IgD-negative memory B cell (primary cell): ENCODE results near the gene RBP5. TPM values are rescaled to one million over a fixed set of nuclear protein-coding genes. Genes with fewer than 3 reads are reported as not detected.

Experiments
- H3K27ac Mint-ChIP-seq, 3 donors: one replicate each; pipeline ENCODE4 v1.8.0; 2020 to 2022; ENCODE audit warnings: mild to moderate bottlenecking in 3 of 3, mixed read lengths in 3 of 3, moderate library complexity in 1 of 3
- H3K27me3 Mint-ChIP-seq: one replicate; pipeline ENCODE4 v1.8.0; 2021; ENCODE audit warnings: mixed read lengths
- H3K36me3 Mint-ChIP-seq: one replicate; pipeline ENCODE4 v1.8.0; 2020; ENCODE audit warnings: mild to moderate bottlenecking, mixed read lengths
- H3K4me1 Mint-ChIP-seq, 3 donors: one replicate each; pipeline ENCODE4 v1.8.0; 2020 to 2022; ENCODE audit warnings: mixed read lengths in 3 of 3, mild to moderate bottlenecking in 1 of 3
- H3K4me3 Mint-ChIP-seq, 4 donors: one replicate each; pipeline ENCODE4 v1.8.0; 2020 to 2022; ENCODE audit warnings: mild to moderate bottlenecking in 4 of 4, mixed read lengths in 4 of 4, moderate library complexity in 3 of 4
- H3K9me3 Mint-ChIP-seq, 3 donors: one replicate each; pipeline ENCODE4 v1.8.0; 2020 to 2021; ENCODE audit warnings: mixed read lengths in 3 of 3, mild to moderate bottlenecking in 1 of 3
- polyA plus RNA-seq: library from polyadenylated mRNA; unstranded; fragments of 300-500 nt; fragmentation: Illumina TruSeq; gene quantifications from one replicate; pipeline ENCODE4 v1.2.3, GENCODE V29; 2021

Gene RBP5
- polyA plus RNA-seq, 1 donor from 2014 or later, result not detected

- no peak overlapping the region for H3K27ac Mint-ChIP-seq
- H3K36me3 Mint-ChIP-seq, result peaks cover 2% of the 10 kb centered on the region
Observed at GRCh38 chr12:7121324-7121723, 7.4 kb downstream of the RBP5 start.

GRCh38 chr12:7120166-7120565 is 8.5 kb downstream of the RBP5 start:
- Mint-ChIP-seq H3K36me3 (peaks cover 2% of the 10 kb centered on the region), H3K27ac (no peak overlapping the region), H3K4me1 (peaks cover 0 to 1% (median under 1%) of the 10 kb centered on the region in 3 donors), H3K27me3 (no peaks in the 10 kb centered on the region), H3K9me3 (no peaks in the 10 kb centered on the region), H3K4me3 (no peak overlapping the region)

More at GRCh38 chr12:7121324-7121723, 7.4 kb downstream of the RBP5 start:
- Mint-ChIP-seq H3K4me1 (peaks cover 0 to 6% (median 4%) of the 10 kb centered on the region in 3 donors), H3K9me3 (no peaks in the 10 kb centered on the region), H3K27me3 (no peaks in the 10 kb centered on the region), H3K4me3 (no peak overlapping the region)

DNA sequence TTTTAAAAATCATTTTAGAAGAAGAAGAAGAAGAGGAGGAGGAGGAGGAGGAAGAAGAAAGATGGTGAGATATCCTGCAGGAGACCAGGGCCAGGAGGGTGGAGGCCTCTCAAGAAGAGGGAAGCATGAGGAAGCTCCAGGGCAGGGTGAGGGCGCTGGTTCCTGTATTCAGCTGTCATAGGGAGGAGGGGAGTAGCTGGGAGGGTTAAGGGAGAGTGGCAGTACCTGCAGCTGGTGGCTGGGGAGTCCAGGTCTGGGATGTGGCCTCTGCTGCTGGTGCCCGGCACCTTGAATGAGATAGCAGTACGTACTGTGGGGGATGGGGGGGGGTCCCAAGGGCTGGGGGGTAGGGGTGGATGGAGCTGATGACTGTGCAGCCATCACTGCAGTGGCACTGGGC is 9.8 kb downstream of the RBP5 start:
- Mint-ChIP-seq H3K4me3 (no peak overlapping the region), H3K27me3 (no peaks in the 10 kb centered on the region), H3K4me1 (peaks cover 0 to 1% (median 0%) of the 10 kb centered on the region in 3 donors), H3K36me3 (no peaks in the 10 kb centered on the region), H3K27ac (no peak overlapping the region), H3K9me3 (no peaks in the 10 kb centered on the region)

- H3K4me3 Mint-ChIP-seq, result no peak overlapping the region
- no peak overlapping the region for H3K27ac Mint-ChIP-seq
- H3K36me3 Mint-ChIP-seq, result no peaks in the 10 kb centered on the region
- no peaks in the 10 kb centered on the region for H3K27me3 Mint-ChIP-seq
- peaks cover 4 to 6% (median 5%) of the 10 kb centered on the region in 3 donors for H3K4me1 Mint-ChIP-seq
- no peaks in the 10 kb centered on the region for H3K9me3 Mint-ChIP-seq
Observed at GRCh38 chr12:7117670-7118069, 11.0 kb downstream of the RBP5 start.

DNA sequence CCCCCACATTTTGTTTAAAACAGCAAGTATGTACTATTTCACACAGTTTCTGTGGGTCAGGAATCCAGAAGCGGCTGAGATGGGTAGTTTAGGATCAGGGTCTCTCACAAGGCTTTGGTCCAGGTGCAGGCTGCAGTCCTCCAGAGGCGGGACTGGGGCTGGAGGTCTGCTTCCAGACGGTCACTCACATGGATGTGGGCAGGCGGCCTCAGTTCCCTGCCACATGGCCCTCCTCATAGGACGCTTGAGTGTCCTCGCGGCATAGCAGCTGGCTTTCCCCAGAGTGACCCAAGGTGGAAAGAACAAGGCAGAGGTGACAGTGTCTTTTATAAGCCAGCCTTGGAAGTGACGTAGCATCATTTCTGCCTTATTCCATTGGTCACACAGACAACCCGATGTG is 11.8 kb downstream of the RBP5 start:
- no peaks in the 10 kb centered on the region for H3K36me3 Mint-ChIP-seq
- no peaks in the 10 kb centered on the region for H3K27me3 Mint-ChIP-seq
- no peak overlapping the region for H3K4me3 Mint-ChIP-seq
- H3K9me3 Mint-ChIP-seq, result no peaks in the 10 kb centered on the region
- peaks cover 4 to 6% (median 5%) of the 10 kb centered on the region in 3 donors for H3K4me1 Mint-ChIP-seq
- no peak overlapping the region for H3K27ac Mint-ChIP-seq

DNA sequence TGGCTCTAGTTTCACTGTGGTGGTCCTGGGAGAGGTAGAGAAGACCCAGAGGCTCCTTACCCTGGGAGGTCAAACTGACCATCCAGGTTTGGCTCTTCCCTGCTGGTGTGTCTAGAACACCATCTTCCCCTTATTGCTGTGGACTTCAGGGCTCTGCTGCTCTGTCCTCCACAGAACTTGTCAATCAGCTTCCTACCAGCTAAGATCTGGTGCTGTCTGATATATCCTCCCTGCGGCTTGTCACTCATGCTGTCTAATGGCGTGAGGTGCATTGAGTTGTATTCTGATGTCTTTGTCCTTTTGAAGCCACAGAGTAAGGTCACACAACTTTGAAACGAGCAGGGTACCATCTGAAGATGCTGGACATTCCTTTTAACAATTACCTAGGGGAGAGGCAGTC is 12.5 kb downstream of the RBP5 start:
- Mint-ChIP-seq H3K4me1 (peaks cover 4 to 6% (median 4%) of the 10 kb centered on the region in 3 donors), H3K27ac (no peak overlapping the region)

GRCh38 chr12:7114851-7115250 is 13.8 kb downstream of the RBP5 start:
- H3K9me3 Mint-ChIP-seq, result no peaks in the 10 kb centered on the region
- H3K4me3 Mint-ChIP-seq, result no peak overlapping the region
- H3K4me1 Mint-ChIP-seq, result peaks cover 4 to 8% (median 6%) of the 10 kb centered on the region in 3 donors
- no peak overlapping the region for H3K27ac Mint-ChIP-seq
- no peaks in the 10 kb centered on the region for H3K36me3 Mint-ChIP-seq
- no peaks in the 10 kb centered on the region for H3K27me3 Mint-ChIP-seq

More for the DNA sequence above, 12.5 kb downstream of the RBP5 start:
- H3K9me3 Mint-ChIP-seq, result no peaks in the 10 kb centered on the region
- no peaks in the 10 kb centered on the region for H3K36me3 Mint-ChIP-seq
- H3K4me3 Mint-ChIP-seq, result no peak overlapping the region
- no peaks in the 10 kb centered on the region for H3K27me3 Mint-ChIP-seq

GRCh38 chr12:7114008-7114407 is 14.7 kb downstream of the RBP5 start:
- H3K27me3 Mint-ChIP-seq, result no peaks in the 10 kb centered on the region
- peak overlapping the region in 1 of 3 donors; percentile 20 for H3K27ac Mint-ChIP-seq
- H3K36me3 Mint-ChIP-seq, result no peaks in the 10 kb centered on the region
- H3K9me3 Mint-ChIP-seq, result no peaks in the 10 kb centered on the region
- H3K4me1 Mint-ChIP-seq, result peaks cover 6 to 16% (median 6%) of the 10 kb centered on the region in 3 donors
- H3K4me3 Mint-ChIP-seq, result no peak overlapping the region

- Mint-ChIP-seq H3K9me3 (no peaks in the 10 kb centered on the region), H3K36me3 (no peaks in the 10 kb centered on the region), H3K27ac (peak overlapping the region in 1 of 3 donors; percentile 18), H3K4me1 (peaks cover 6 to 16% (median 6%) of the 10 kb centered on the region in 3 donors), H3K4me3 (peak overlapping the region in 2 of 4 donors; percentile 61 to 72), H3K27me3 (no peaks in the 10 kb centered on the region)
Observed at GRCh38 chr12:7113389-7113871, 15.3 kb downstream of the RBP5 start.

GRCh38 chr12:7112041-7112440 is 16.6 kb downstream of the RBP5 start:
- no peaks in the 10 kb centered on the region for H3K9me3 Mint-ChIP-seq
- H3K4me3 Mint-ChIP-seq, result no peak overlapping the region
- H3K4me1 Mint-ChIP-seq, result peaks cover 10 to 21% (median 11%) of the 10 kb centered on the region in 3 donors
- no peak overlapping the region for H3K27ac Mint-ChIP-seq
- H3K27me3 Mint-ChIP-seq, result no peaks in the 10 kb centered on the region
- H3K36me3 Mint-ChIP-seq, result no peaks in the 10 kb centered on the region

DNA sequence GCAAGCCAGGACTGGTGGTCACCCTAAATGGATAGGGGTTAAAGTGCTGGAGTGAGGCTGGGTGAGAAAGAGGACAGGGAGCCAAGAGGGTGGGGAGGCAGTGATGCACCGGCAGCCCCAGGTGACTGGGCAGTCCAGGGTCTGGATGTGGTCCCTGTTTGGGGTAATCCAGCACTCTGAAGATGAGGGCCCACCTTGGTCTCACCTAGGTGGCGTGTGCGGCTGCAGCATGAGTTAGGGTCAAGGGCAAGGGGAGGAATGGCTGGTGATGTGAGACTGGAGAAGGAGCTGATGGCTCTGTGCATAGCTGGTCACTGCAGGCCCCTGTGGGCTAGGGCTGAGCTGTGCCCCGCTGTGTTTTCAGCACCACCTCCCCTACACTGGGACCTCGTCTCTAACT is 18.0 kb downstream of the RBP5 start:
- H3K4me3 Mint-ChIP-seq, result peak overlapping the region in 1 of 4 donors; percentile 66
- peaks cover 0 to 9% (median 0%) of the 10 kb centered on the region in 3 donors for H3K9me3 Mint-ChIP-seq
- H3K27me3 Mint-ChIP-seq, result no peaks in the 10 kb centered on the region
- H3K27ac Mint-ChIP-seq, result no peak overlapping the region
- H3K36me3 Mint-ChIP-seq, result peaks cover 3% of the 10 kb centered on the region
- H3K4me1 Mint-ChIP-seq, result peaks cover 10 to 24% (median 22%) of the 10 kb centered on the region in 3 donors

- H3K4me1 Mint-ChIP-seq, result peaks cover 10 to 25% (median 24%) of the 10 kb centered on the region in 3 donors
- H3K4me3 Mint-ChIP-seq, result peak overlapping the region; percentile 91 to 98 (median 95)
- H3K9me3 Mint-ChIP-seq, result peaks cover 0 to 12% (median 0%) of the 10 kb centered on the region in 3 donors
- peaks cover 7% of the 10 kb centered on the region for H3K36me3 Mint-ChIP-seq
- no peaks in the 10 kb centered on the region for H3K27me3 Mint-ChIP-seq
- peak overlapping the region; percentile 30 to 90 (median 80) for H3K27ac Mint-ChIP-seq
Observed at GRCh38 chr12:7109572-7109920, 19.1 kb downstream of the RBP5 start.

- Mint-ChIP-seq H3K4me1 (peaks cover 10 to 25% (median 25%) of the 10 kb centered on the region in 3 donors), H3K4me3 (peak within 1 kb of the TSS; percentile 91 to 99 (median 98)), H3K36me3 (peaks cover 7% of the 10 kb centered on the region), H3K27me3 (no peaks in the 10 kb centered on the region), H3K9me3 (peaks cover 0 to 12% (median 0%) of the 10 kb centered on the region in 3 donors), H3K27ac (peak within 1 kb of the TSS; percentile 90 to 94 (median 91))
Observed at GRCh38 chr12:7108796-7109571, 19.7 kb downstream of the RBP5 start, which contains the start of gene C1RL. Gene C1RL, minus strand, starts transcription at chr12:7109214. Its CDS starts 34 bp downstream, at chr12:7109180.

DNA sequence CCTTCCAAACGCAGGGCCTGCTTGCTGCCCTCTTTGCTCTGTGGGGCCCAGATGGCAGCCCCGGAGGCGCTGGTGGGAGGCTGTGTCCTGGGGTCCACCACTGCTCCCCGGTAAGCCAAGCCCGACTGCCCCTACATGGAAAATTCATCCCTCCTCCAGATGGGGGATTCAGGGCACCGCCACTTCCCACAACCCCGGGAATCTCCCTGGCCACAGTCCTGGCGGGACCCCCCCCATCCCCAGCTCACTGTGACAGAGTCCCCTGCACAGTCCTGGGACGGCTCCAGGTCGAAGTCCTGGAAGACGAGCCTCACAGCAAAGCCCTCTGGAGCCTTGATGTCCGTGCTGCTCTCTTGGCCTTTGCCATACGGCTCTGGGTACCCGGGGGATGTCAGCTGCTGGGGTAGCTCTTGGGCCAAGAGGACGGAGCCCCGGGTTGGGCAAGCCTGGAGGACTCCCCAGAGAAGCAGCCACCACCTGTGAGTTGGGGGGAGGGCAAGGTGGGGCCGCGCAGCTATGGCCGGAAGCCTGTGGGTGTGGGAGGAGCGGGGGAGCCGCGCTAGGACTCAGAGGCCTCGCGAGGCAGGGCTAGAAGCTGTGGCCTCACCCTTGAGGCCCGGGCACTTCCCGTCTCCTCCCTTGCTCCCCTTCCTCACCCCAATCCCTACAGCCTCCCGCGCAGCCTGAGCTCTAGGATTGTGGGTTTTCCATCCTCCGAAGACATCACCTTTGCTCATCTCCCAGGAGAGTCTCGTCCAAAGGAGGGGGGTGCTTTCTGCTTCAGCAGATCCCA is 20.5 kb downstream of the RBP5 start:
- Mint-ChIP-seq H3K36me3 (peaks cover 7% of the 10 kb centered on the region), H3K27ac (peak overlapping the region; percentile 90 to 94 (median 91)), H3K27me3 (no peaks in the 10 kb centered on the region), H3K9me3 (peaks cover 0 to 12% (median 0%) of the 10 kb centered on the region in 3 donors), H3K4me3 (peak overlapping the region; percentile 91 to 99 (median 98)), H3K4me1 (peaks cover 6 to 24% (median 21%) of the 10 kb centered on the region in 3 donors)

GRCh38 chr12:7107636-7108002 is 21.1 kb downstream of the RBP5 start:
- Mint-ChIP-seq H3K27ac (peak overlapping the region; percentile 90 to 94 (median 91)), H3K36me3 (peaks cover 10% of the 10 kb centered on the region), H3K4me3 (peak overlapping the region; percentile 91 to 99 (median 98)), H3K27me3 (no peaks in the 10 kb centered on the region), H3K4me1 (peaks cover 6 to 24% (median 22%) of the 10 kb centered on the region in 3 donors), H3K9me3 (peaks cover 0 to 12% (median 0%) of the 10 kb centered on the region in 3 donors)
